Activated T-cell treated with anti-CD3 and anti-CD28 coated beads, Interleukin-2, amount 50 U/mL, for 48 hours (primary cell): ENCODE data around the gene CYP4F22.
"Not testable (repeated sequence)": the region's sequence is repeated elsewhere in the genome, so short reads cannot be mapped to it uniquely, and the experiment has no call there.

Experiments used
- DNase-seq, 2 experiments: peaks; one replicate each; pipeline ENCODE4 v3.0.0-alpha.2; 2020

Gene CYP4F22

GRCh38 chr19:15495151-15495550 is 13.2 kb upstream of the CYP4F22 start:
- no peak for DNase-seq

- no peak for DNase-seq
These were observed 10.0 kb upstream of the CYP4F22 start for GRCh38 chr19:15498156-15498858.

DNA sequence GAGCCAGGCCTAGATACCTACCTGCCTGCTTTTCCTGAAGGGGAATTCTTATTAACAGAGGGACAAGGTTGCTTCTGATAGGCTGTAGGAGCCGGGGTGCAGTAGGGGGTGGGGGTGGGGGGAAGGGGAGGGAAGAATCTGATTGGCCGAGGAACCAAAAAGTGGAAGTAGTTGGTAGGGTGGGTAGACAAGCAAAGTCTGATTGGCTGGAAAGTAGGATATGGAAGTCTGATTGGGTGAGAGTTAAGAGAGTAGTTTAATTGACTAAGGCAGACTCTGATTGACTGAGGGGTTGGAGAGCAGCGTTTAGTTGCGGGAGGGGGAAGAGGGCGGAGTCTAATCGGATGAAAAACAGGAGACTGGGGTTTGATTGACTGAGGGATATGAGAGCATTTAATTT is 9.4 kb upstream of the CYP4F22 start:
- DNase-seq: no peak

GRCh38 chr19:15501596-15501995 is 6.7 kb upstream of the CYP4F22 start:
- DNase-seq: no peak

DNA sequence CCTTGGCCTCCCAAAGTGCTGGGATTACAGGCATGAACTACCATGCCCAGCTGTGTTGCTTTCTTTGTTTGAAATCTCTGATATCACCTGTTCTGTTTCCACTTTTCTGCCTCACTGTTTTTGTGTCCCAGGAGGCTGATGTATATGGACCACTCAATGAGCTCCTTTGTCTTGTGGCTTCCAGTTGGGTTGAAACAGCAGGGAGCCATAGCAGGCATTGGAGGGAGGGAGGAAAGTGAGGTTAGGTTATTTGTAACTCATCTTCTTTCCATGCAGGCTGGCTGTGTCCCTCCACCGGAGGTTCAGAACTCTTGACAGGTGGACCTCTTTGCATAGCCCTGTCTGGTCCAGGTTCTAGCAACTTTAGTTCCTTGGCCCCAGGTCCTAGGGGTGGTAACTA is 6.1 kb upstream of the CYP4F22 start:
- DNase-seq: no peak

DNA sequence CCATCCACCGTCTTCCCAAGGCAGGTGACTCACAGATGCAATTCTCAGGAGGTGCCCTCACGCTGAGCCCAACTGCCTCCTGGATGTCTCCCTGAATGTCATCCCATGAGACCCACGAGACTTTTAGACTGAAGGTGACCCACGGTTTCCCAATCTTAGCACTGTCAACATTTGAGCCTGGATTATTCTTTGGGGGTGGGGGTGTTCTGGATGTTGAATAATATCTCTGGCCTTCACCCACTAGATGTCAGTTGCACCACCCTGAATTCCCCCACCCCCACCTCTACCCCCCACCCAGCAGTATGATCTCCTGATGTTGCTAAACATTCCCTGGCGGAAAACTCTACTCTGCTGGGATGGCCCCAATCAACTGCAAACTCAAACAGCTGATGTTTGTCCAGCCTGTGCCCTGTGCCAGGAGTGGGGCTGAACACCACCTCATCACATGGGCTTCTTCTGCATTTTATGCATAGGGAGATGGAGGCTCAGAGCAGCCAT is 2.2 kb upstream of the CYP4F22 start:
- DNase-seq: no peak

GRCh38 chr19:15507068-15508034 is 974 bp upstream of the CYP4F22 start:
- DNase-seq: no peak

DNA sequence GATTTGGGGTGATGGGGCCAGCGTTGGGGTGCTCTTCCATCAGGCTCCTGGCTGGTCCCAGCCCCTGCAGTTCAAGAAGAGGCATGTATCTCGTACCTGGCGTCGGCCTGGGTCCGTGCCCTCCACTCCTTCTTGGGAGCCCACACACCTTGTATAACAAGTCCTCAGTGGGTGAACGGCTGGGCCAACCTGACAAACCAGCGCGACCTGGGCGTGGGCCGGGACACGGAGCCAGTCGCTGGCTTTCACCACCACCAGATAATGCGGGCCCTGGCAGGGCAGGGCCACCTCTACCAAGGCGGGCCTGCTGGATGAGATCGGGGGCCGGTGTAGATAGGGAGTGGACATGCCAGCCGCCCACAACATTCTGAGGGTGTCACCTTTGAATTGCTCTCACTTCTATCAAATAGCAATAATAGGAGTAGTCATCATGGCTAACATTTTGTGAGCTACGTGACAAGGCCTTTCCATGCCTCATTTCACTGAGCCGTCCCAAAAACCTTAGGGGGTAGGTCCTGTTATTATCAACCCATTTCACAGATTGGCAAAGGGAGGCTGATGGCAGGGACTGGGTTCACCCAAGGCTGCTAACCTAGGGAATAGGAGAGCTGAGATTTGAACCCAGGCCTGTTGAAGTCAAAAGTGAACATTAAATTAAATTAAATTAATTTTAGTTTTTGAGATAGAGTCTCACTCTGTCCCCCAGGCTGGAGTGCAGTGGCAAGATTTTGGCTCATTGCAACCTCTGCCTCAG is 3.5 kb downstream of the CYP4F22 start:
- no peak for DNase-seq

- DNase-seq: not testable (repeated sequence)
These were observed 6.9 kb downstream of the CYP4F22 start for GRCh38 chr19:15515227-15515625.

DNA sequence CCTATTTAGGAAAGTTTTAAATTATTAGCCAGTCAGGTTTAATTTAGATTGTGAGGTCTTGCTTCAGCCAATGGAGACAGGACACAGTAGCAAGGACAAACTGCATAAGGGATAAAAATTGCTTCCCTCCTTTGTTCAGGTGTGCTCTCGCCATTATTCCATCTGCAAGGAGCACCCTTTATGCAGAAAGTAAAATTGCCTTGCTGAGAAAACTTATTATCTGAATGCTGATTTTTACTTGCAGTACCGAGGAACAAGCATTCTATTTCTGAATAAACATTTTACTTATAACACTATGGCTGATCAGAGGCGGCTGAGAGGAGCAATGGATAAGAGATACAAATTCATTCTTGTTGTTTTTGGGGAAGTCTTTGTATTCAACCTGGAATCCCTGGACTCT is 8.0 kb downstream of the CYP4F22 start:
- no peak for DNase-seq

GRCh38 chr19:15517778-15518177 is 9.5 kb downstream of the CYP4F22 start:
- no peak for DNase-seq

DNA sequence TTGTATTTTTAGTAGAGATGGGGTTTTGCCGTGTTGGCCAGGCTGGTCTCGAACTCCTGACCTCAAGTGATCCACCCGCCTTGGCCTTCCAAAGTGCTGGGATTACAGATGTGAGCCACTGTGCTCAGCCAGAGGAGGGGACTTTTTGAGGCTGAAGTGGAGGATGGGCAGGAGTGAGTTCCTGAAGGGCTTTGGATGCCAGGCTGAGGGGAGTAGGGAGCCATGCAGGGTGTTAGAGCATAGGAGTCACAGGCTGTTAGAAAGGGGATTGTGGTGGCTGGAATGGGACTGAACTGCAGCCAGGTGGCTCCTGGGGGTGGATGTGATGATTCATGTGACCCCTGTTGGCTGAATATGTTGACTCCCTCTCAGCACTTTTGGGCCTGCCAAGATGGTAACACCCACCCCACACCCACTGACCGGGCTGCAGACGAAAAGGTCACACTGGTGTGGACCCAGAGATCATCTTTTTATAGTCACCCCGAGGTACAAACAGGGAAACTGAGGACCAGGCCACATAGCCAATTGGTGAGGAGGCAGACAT is 11.2 kb downstream of the CYP4F22 start:
- no peak for DNase-seq

DNA sequence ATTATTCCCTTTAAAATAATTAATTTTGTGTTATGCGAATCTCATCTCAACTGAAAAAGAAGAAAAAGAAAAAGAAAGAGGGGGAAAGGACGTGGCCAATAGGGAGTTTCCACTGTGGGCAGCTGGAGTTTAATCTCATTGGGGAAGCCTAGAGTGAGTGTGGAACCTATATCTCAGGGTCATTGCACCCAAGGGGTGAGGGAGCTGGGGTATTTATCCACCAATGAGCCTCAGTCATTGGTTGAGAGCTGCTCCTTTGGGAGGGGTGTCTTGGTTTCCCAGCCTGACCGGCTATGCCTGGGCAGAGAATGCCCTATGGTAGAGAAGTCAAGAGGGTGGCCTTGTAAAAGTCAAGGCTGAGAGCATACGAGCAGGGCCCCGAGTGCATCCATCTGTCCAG is 16.5 kb downstream of the CYP4F22 start:
- DNase-seq: no peak

- no peak for DNase-seq
These were observed 17.0 kb downstream of the CYP4F22 start for GRCh38 chr19:15525291-15525690.

- no peak for DNase-seq
These were observed 18.1 kb downstream of the CYP4F22 start for GRCh38 chr19:15526408-15526807.

GRCh38 chr19:15527705-15528104 is 19.4 kb downstream of the CYP4F22 start:
- no peak for DNase-seq

DNA sequence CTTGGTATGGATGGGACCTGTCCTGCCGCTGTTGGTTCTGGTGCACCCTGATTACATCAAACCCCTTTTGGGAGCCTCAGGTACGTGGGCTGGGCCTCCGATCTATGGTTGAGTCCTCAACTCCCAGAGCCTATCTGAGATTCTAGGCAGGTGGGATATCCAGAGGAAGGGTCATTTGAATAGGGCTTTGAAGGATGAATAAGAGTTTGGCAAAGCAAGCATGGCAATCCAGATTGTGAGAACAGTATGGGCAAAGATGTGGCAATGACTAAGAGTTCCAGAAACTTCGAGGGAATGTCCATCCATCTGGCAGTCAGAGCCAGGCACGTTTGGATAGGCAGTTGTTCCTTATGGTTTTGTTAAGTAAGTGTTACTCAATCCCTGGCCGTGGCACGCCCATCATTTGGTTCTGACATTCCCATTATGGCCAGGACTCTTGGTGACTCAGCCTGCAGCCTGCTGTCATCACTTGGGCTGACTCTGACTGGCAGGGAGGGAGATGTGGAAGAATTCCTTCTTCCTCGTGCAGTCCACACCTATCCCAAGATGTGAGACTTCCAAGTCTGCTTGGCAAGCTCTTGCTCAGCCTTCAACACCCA is 21.5 kb downstream of the CYP4F22 start:
- no peak for DNase-seq

DNA sequence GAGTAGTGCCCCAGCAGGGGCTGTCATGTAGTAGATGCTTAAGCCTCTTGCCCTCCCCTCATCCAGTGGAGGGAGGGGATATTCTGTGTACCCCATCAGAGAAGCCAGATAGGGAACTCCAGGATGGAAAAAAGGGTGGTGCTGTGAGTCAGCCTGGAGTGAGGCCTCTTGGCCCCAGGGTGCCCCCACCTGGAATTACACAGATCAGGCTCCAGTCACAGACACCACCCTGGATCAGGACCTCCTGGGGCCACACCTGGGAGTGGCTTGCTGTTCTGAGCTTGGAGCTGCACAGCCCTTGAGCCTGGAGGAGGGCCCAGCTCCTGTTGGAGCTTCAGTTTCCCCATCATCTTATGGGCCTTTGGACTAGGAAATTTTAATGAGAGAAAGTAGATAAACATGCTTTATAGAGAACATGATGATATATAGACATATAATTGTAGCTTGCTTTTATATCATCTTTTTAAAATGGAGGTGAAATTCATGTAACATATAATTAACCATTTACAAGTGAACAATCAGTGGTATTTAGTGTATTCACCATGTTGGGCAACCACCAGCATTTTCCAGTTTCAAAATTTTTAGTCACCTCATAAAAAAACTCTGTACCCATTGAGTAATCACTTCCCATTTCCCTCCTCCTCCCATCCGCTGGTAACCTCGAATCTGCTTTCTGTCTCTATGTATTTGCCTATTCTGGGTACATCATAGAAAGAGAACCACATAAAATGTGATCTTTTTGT is 24.6 kb downstream of the CYP4F22 start:
- DNase-seq: no peak

DNA sequence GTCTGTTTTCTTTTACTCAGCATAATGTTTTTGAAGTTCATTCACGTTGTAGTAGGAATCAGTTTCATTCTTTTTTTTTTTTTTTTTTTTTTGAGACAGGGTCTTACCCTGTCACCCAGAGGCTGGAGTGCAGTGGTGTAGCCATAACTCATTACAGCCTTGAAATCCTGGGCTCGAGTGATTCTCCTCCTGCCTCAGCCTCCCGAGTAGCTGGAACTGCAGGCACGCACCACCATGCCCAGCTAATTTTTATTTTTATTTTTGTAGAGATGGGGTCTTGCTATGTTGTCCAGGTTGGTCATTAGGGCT is 25.2 kb downstream of the CYP4F22 start:
- DNase-seq: not testable (repeated sequence)

GRCh38 chr19:15534957-15535864 is 26.9 kb downstream of the CYP4F22 start:
- peak; percentile 40 to 49 for DNase-seq

GRCh38 chr19:15536350-15536749 is 28.0 kb downstream of the CYP4F22 start:
- DNase-seq: no peak
